Stimulated activated CD4-positive, alpha-beta T cell treated with anti-CD3 and anti-CD28 coated beads, Interleukin-2, amount 100 ng/mL, for 4 hours (primary cell): ENCODE results near the gene CELSR1.

ENCODE experiments used
- DNase-seq: peaks from one replicate; pipeline ENCODE4 v3.0.0-alpha.2; 2020; ENCODE audit warnings: low read depth

The CELSR1 gene

DNA sequence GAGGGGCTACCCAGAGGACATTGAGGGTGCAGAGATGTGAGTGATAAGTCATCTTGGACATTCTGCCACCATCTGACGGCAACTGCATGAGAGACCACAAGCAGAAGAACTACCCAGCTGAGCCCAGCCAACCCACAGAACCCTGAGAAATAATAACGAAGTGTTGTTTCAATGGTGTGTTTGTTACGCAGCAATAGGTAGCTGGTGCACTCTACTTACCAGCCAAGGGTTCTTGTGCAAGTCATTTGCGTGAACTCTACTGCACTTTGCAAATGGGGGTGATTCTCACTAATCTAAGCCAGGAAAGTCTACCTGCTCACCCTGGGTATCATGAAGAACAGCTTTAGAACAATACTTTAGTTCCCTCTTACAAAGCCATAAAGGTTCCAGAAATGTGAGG is 15.8 kb upstream of the CELSR1 start:
- no peak for DNase-seq

DNA sequence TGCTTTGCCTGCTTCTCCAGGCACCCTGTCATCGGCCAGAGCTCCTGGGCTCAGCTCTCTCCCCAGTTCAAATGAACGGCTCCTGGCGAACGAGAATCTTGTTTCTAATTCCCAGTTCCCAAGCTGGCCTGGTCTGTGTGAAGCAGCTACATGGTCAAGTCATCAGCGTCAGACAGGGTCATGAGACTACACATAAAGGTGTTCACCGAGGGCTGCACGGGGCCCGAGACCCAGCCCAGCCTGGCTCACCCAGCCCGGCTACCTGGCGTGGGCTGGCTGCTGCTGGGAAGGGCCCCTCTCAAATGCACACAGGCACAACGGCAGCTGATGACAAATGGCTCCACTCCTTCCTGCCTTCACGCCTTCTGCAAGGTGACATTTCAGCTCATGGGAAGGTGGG is 14.6 kb upstream of the CELSR1 start:
- no peak for DNase-seq

DNA sequence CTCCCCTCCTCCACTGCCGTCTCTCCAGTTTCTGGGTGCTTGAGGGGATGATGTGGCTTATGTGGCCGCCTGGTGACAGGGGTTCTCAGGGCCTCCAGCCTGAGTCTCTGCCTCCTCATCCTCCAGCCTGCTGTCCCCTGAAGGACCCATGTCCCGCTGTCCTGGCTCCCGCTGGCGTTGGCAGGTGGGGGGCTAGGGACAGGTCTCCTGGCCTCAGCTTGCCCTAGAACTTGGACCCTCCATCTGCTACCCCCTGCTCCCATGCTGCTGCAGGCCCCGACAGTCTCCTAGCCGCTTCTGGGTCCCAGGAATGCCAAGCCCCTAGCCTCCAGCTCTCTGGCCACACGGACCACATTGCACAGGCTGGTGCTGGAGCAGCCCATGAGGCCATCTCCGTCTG is 13.9 kb upstream of the CELSR1 start:
- no peak for DNase-seq

GRCh38 chr22:46549971-46550641 is 12.7 kb upstream of the CELSR1 start:
- no peak for DNase-seq

DNA sequence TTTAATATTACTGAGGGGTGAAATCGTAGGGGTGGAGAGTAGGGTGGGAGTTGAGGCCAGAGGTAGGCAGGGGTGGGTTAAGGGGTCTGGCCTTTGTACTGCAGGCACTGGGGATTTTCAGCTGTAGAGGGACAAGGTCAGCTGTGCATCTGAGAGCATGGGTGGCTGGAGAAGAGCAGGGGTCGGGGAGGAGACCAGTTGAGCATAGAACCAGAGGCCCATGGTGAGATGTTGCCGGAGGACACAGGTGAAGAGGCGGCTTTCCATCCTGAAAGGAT is 12.1 kb upstream of the CELSR1 start:
- no peak for DNase-seq

- no peak for DNase-seq
Observed at GRCh38 chr22:46547883-46548244, 10.4 kb upstream of the CELSR1 start.

- DNase-seq, result no peak
Observed at GRCh38 chr22:46547179-46547882, 9.9 kb upstream of the CELSR1 start.

GRCh38 chr22:46546466-46547178 is 9.2 kb upstream of the CELSR1 start:
- DNase-seq, result no peak

GRCh38 chr22:46545086-46545792 is 7.8 kb upstream of the CELSR1 start:
- DNase-seq, result no peak

GRCh38 chr22:46542011-46542985 is 4.9 kb upstream of the CELSR1 start:
- DNase-seq, result peak; percentile 50

- DNase-seq, result no peak
Observed at GRCh38 chr22:46541536-46541935, 4.1 kb upstream of the CELSR1 start.

GRCh38 chr22:46540874-46541273 is 3.5 kb upstream of the CELSR1 start:
- DNase-seq, result no peak

DNA sequence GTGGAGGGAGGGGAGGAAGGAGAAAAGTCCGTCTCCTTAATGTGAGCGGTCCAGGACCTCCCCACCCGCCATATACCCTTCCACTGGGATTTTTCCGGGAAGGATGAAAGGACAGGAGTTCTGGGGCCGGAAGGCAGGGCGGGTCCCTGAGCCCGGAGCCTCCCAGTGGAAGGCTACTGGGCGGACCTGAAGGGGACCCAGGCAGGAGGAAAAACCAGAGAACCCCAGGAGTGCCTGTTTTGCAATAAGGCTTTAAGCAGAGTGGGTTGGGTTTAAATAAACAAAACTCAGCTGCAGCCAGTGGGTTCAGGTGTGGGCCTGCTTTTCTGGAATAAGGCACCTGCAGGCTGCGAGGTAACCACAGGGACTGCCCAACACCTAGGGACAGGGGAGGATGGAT is 1.7 kb upstream of the CELSR1 start:
- no peak for DNase-seq

DNA sequence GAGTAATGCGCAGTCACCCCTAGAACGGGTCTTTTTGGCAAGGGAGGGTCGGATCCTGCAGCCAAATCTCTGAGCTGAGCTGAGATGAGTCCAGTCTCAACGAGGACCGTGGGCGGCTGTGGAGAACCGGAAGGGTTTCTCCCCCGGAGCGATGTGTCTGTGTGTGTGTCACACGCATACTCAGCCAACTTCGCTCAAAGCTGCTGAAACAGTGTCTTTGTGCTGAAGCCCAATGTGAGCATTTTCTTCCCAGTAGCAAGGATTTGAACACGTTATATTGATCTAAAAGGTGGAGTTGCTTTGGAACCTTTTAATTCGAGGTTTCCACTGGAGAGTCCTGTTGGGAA is 1.4 kb upstream of the CELSR1 start:
- DNase-seq, result no peak

DNA sequence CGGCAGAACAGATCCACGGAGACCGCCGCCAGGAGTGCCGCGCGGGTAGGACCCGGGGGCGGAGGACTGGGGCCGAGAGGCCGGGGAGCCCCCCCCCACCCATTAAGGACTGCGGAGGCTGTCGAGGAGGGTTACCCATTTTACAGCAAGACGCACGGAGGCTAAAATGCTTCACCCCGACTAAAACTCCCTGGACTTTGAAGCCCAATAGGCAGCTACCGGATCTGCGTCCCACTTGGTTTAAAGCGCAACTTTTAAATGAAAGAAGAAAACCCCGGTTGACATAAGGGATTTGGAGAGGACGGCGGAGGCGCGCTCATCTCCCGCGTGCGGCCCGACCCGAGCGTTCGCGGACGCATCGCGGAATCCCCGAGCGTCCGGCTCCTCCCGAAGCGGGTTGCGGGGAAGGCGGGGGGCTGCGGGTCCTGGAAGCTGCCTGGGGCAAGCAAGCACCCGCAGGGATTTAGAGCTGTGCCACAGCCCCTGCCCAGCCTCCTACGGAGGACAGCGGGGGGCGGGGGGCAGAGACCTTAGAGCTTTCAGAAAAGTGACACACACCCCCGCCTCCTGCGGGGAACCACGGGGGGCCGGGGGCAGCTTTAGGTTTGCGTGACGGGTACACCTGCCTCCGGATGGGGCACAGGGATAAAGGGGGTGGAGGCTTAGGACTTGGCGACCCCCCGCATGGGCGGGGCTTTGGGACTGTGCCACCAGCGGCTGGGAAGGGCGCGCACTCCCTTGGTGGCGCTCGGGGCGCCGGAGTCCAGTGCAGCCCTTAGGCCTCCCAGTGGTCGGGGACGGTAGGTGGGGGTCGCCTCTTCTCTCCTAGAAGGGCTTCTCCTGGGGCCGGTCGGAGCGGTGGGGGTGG is 760 bp upstream of the CELSR1 start:
- DNase-seq, result no peak

DNA sequence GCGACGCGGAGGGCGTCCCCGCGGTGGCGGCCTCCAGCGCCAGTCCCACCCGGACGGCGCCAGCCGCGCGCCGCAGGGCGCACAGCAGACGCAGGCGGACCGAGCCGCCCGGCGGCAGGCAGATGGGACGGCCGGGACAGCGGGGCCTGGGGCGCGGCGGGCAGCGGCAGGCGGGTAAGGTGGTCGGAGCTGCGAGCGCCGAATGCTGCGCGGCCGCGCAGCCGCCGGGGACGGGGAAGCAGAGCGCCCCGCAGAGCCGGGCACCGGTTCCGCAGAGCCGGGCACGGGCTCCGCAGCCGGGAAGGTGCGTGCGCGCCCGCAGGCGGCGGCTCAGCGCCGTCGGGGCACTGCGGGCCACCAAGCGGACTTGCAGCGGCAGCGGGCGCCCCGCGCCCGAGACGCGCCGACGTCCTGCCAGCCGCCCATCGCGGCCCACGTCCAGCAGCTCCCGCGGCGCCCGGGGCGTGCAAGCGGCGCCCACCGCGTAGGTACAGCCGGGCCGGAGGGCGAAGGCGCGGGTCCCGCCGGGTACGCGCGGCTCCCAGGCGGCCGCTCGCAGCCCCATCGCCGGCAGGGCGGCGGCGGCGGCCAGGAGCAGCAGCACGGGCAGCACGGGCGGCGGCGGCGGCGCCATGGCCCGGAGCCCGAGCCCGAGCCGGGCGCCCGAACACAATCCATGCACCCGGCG is 739 bp downstream of the CELSR1 start:
- DNase-seq, result no peak

DNA sequence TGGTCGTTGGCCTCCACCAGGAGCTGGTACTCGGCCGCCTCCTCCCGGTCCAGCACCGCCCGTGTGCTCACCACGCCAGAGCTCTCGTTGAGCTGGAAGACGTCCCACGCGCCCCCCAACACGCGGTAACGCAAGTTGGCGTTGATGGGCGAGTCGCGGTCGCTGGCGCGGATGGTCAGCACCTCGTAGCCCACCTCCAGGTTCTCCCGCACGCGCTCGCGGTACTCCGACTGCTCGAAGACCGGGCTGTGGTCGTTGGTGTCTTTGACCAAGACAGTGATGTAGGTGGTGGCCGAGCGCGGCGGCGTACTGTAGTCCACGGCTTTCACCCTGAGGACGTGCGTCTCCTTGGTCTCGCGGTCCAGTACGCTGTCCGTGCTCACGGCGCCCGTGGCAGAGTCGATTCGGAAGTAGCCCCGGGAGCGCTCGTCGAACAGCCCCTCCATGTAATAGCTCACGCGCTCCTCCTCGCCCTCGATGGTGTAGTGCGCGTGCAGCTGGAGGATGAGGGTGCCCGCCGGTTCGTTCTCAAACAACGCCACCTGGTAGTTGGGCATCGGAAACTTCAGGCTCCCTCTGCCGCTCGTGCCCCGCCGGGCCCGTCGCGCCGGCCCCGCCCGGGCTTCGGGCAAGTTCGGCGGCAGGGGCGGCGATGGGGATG is 1.4 kb downstream of the CELSR1 start:
- DNase-seq, result no peak

DNA sequence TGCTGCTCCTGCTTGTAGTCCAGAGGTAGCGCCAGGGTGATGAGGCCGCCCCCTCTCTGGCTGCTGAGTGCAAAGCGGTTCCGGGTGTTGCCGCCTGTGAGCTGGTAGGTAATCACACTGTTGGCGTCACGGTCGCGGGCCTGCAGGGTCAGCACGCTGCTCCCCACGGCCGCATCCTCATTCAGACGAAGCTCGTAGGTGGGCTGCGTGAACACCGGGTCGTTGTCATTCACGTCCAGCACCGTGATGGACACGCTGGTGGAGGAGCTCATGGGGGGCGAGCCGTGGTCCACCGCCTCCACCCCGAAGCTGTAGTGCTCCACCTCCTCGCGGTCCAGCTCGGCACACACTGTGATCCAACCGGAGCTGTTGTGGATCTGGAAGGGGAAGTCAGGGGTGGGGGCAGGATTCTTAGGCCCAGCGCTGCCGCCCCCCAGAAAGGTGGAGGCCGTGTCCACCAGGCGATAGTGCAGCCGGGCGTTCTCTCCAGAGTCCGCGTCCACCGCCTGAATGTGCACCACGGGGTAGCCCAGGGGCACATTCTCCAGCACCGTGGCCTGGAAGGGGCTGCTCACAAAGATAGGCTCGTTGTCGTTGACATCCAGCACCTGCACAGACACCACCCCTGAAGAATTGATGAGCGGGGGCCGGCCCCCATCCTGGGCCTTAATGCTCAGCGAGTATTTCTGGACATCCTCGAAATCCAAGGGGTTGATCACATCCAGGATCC is 2.4 kb downstream of the CELSR1 start:
- no peak for DNase-seq

GRCh38 chr22:46534177-46534776 is 3.1 kb downstream of the CELSR1 start:
- DNase-seq, result no peak
